ENCODE measurements around the gene SH2D7.

SH2D7 gene

GRCh38 chr15:78110096-78110495, 17.7 kb downstream of the SH2D7 start:
- no peak for TF ChIP-seq CTCF (IDR thresholded peaks at IDR 0.05)

- TF ChIP-seq CTCF (IDR thresholded peaks at IDR 0.05), result no peak
Measured at GRCh38 chr15:78110916-78111475, 18.6 kb downstream of the SH2D7 start.

- TF ChIP-seq CTCF (IDR thresholded peaks at IDR 0.05), result no peak
Measured at GRCh38 chr15:78111788-78112187, 19.4 kb downstream of the SH2D7 start.

GRCh38 chr15:78112551-78112950, 20.2 kb downstream of the SH2D7 start:
- TF ChIP-seq CTCF (IDR thresholded peaks at IDR 0.05), result no peak

- no peak for TF ChIP-seq CTCF (IDR thresholded peaks at IDR 0.05)
Measured at GRCh38 chr15:78120523-78120922, 28.2 kb downstream of the SH2D7 start.

- TF ChIP-seq CTCF (IDR thresholded peaks at IDR 0.05), result no peak
Measured at GRCh38 chr15:78125267-78125666, 32.9 kb downstream of the SH2D7 start.

- TF ChIP-seq CTCF (IDR thresholded peaks at IDR 0.05), result no peak
Measured at GRCh38 chr15:78127882-78128281, 35.5 kb downstream of the SH2D7 start.
